HG02870 (cell line): ENCODE data around the gene OFD1.

Source experiments
- ATAC-seq: cut with Tn5 transposase; IDR thresholded peaks from one replicate; pipeline ENCODE4 v1.9.1; 2021; ENCODE audit warnings: mild to moderate bottlenecking, moderate library complexity; ENCODE audit not compliant: unreplicated experiment

OFD1 gene

DNA sequence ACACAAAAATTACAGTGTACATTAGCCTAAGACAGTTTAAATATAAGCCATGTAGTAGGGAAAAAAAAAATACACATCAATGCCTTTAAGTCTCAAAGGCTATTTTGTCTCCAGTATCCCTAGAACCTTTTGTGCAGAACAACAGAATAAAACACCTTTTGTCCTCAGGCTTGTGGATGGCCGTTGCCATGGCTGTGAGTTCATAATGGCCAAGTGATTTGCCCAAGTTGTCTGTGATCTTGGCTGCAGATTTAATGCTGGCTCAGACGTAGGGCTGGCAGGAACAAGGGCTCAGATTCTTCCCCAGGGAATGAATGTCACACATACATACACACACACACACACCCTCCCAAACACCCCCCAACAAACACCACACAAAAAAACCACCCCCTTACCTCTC lies 57.0 kb downstream of the OFD1 start:
- ATAC-seq, result no peak

DNA sequence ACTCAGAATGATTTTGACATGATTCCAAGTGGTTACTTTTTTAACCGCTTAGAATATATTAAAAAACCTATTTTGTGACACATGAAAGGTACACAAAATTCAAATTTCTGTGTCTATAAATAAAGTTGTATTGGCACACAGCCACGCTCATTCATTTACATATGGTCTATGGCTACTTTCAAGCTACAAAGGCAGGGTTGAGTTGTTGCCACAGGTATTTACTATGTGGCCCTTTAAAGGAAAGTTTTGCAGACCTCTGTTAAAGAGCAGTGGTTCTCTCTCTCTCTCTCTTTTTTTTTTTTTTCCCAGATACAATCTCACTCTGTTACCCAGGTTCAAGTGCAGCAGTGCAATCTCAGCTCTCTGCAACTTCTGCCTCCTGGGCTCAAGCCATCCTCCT lies 59.3 kb downstream of the OFD1 start:
- no peak for ATAC-seq

DNA sequence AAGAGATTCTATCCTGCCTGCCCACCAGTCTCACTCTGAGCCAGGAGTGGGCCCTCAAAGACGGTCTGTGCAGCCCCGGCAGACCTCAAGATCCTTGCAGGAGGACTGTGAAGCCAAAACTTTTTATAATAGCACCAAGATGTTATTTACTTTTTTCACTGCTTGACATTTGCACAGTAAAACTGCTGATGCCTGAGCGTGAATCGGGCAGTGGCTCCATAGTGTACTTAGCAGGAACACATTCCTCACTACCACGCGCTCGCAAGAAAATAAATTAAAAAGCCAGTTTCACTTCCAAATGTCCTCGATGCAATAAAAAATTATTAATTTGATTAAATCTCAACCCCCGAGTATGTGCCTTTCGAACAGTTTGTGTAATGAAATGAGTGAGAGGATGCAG lies 59.9 kb downstream of the OFD1 start:
- ATAC-seq, result no peak

DNA sequence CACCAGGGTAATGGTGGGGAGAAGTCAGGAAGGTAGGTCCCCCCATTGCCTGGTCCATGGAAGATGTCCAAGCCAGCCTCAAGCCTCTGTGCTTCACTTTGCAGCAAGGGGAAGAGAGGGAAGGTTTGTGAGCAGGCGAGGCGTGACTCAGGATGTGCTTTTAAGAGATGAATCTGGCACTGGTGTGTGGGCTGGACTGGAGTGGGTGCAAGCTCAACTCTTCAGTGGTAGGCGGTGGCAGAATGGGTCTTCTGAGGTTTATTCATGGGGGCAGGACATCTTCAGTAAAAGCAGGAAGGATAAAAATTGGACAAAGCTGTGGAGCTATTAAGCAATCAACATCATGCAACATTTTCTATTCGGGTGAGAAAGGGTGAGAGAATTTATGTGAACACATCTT lies 63.0 kb downstream of the OFD1 start:
- no peak for ATAC-seq

DNA sequence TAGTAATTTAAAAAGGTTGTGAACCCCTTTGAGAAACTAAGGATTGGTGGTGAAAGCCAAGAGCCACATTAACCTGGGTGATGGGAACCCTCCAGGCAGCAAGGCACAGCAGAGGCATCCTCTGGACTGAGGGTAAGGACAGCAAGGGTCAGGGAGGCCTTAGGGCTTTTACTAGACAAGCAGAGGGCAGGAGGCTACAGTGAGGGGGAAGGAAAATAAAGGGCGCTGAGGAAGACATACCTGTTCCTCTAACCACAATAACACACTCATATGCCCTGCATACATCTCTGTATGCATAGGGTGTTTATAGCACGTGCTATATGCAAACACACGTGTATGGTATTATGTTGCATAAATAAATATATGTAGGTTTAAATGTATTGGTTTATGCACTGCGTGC lies 63.6 kb downstream of the OFD1 start:
- no peak for ATAC-seq

DNA sequence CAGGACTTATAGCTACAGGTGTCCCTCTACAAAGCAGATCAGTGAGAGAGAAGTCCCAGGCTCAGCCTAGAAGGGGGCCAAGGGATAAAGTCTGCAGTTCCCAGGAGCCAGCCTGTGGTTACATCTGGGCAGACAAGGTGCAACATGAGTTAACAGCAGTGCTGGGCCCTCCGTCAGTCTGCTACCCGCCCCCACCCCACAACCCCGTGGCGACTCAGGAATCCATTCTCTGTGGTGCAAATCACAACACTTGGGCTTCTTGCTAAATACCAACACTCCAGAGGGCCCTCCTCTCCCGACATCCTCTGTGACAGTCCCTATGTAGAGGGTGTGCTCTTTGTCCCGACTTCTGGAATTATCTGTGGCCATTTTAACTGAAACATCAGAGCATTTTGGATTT lies 68.6 kb downstream of the OFD1 start:
- ATAC-seq, result no peak

DNA sequence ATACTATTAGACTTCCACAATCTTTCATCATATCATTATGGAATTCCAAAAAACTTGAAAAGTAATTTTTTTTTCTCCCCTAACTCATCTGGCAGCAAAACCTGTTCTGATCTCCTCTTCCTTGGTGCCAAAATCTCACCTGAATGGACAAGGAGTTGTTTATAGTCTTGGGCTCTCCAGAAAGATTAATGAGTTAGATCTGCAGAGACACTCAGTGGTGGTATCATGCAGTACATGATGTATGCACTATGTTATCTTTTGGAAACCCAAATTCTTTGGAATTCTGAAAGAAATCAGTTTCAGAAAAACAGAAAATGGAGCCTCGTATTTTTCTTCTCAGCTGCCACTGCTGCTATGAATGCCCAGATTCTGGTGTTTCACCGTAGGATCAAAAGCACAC lies 70.7 kb downstream of the OFD1 start:
- ATAC-seq, result no peak

DNA sequence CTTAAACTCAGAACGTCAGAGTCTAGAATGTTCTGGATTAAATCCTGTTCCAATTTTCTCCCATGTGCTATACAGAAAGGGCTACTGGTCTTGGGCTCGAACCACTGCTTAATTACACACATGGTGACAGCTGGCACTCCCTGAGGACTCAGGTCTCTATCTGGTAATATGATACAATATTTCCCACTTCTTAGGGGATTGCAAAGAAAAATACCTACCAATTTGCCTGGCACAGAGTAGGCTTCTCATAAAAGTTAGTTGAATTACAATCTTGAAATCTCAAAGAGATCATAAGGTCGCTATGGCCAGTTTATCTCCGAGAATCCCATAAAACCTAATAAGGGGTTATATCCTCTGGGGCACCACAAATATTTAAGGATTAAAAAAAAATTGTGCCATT lies 73.7 kb downstream of the OFD1 start:
- ATAC-seq, result no peak

DNA sequence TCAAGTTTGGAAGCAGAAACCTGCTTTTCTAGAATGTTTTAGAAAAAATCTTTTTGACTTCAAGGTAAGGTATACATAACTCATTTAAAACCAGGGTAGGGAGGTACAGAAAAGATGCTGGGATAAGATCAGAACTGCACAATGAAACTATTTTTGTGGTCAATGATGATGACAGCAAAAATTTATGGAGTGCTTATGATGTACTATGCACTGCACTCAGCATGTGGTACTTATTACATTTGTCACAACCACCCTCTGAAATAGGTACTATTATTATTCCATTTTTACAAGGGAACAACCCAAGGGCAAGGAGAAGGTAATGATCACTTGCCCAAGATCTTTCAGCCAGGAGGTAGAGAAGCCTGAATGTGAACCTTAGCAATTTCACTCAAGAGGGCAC lies 74.3 kb downstream of the OFD1 start:
- no peak for ATAC-seq

DNA sequence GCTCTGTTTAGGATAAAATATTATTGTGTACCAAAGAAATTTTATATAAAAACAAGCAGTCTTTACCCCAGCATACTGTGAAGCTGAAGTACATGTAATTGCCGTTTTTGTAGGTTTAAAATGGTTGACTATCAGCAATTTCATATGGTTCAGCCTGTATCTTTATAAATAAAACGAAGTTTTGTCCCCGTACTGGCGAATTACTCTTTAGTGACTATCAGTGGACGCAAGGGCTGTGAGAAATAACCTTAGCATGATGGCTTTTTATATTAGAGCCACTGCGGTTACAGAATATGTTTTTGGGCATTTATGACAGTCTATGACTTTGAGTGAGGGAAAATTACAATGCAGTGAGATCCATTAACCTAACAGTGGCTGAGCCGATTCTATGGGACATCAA lies 81.1 kb downstream of the OFD1 start:
- ATAC-seq, result no peak

DNA sequence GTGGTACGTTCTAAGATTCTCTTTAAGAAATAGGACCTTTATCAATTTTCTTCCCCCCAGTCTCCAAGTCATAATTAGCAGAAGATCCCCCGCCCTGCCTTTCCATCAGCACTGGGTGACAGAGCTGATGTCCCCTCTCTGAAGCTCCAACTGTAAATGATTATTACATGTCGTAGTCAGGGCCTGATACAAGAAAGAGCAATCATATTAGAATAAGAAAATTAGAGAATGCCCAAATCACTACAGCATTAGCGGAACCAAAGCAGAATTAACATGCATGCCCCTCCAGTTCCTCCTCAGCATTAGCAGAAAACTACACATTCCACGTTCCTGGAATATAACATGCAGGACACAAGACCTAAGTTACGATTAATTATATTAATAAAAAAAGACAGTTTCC lies 81.6 kb downstream of the OFD1 start:
- ATAC-seq, result no peak

DNA sequence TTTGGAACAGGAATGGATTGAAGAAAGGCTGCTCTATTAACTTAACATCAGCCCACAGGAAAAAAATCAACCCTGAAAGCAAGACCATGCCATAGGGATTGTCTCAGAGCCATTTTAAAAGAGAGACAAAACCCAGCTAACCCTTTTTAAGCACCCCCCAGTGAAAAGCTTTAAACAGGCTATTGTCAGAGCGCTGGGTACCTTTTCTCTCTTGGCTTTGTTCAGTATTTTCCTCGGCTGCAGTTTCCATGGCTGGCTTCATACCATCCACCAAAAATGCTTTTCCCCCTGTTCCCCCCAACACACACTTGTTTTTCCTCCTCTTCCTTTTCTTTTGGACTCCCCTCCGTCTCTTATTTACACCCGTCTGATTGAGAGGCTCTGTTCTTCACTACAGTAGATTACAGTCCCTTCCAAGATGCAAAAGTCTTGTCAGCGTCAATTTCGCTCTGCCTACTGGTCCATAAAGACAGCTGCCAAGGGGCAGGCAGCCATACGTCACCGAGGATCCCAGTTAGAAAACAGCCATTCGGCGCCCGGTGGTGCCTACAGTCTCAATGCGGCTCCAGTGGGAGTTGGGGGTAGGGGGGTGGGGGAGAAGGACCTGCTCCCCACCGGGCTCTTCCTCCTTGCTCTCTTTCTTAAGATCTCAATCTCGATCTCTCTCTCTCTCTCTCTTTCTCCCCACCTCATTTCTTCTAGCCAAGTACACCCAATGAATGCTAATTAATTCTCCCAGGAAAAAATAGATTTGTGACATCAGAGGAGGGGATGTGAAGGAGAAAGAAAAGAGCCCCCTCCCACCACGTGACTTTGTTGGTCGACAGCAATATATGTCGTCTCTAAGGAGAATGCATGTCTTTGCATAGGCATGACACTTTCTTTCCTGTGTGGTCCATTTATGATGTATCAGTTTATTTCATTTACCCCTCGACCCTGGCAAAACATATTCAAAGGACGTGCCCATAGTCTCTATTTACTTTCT lies 82.4 kb downstream of the OFD1 start, which contains the start of gene GPM6B:
Gene GPM6B (minus strand): TSS at position 451 of the 985 bp plus-strand sequence. CDS start 189 bp downstream, at position 262.
- no peak for ATAC-seq
